Measurements from ENCODE around the gene PCDHGB4.
A peak's percentile ranks its signal among the peaks of the same experiment; 100 is the strongest.
"Not testable (repeated sequence)": the region's sequence is repeated elsewhere in the genome, so short reads cannot be mapped to it uniquely, and the experiment has no call there.

The PCDHGB4 gene

DNA sequence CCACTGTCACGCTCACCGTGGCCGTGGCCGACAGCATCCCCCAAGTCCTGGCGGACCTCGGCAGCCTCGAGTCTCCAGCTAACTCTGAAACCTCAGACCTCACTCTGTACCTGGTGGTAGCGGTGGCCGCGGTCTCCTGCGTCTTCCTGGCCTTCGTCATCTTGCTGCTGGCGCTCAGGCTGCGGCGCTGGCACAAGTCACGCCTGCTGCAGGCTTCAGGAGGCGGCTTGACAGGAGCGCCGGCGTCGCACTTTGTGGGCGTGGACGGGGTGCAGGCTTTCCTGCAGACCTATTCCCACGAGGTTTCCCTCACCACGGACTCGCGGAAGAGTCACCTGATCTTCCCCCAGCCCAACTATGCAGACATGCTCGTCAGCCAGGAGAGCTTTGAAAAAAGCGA, 45.2 kb downstream of the PCDHGB4 start:
- not testable (repeated sequence) for DNase-seq

DNA sequence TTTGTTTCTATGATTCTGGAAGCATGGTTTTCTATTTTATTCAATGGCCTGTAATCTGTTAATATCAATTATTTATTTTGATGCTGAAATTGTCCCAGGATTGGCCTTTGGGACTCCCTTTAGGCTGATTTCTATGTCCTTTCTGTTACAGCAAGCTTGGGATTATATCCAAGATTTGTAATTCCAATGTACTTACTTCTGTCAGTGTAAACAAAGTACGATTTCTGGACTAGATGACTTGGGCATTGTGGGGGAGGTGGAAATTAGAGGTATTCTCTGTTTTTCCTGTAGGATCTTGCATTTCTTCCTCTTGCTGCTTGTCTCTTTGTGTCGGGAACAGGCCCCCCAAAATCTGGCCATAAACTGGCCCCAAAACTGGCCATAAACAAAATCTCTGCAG, 46.5 kb downstream of the PCDHGB4 start:
- peak; percentile 24 for DNase-seq

DNA sequence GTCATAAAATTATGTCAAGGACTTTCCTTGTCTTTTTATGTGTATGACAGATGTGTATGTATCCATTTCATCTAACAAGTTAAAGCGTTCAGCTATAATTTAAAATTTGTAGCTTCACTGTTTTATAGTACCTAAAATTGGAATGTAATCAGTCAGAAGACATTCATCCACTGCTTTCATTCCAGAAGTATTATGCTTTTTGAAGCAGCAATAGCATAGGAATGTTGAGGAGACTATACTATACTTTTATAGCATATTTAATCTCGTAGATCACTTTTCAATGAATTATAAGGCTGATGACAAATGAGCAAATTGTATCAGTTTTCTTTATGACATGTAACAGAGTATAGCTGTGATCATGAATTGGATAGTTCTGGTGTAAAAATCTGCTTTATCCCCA, 49.7 kb downstream of the PCDHGB4 start:
- peak; percentile 39 for DNase-seq

DNA sequence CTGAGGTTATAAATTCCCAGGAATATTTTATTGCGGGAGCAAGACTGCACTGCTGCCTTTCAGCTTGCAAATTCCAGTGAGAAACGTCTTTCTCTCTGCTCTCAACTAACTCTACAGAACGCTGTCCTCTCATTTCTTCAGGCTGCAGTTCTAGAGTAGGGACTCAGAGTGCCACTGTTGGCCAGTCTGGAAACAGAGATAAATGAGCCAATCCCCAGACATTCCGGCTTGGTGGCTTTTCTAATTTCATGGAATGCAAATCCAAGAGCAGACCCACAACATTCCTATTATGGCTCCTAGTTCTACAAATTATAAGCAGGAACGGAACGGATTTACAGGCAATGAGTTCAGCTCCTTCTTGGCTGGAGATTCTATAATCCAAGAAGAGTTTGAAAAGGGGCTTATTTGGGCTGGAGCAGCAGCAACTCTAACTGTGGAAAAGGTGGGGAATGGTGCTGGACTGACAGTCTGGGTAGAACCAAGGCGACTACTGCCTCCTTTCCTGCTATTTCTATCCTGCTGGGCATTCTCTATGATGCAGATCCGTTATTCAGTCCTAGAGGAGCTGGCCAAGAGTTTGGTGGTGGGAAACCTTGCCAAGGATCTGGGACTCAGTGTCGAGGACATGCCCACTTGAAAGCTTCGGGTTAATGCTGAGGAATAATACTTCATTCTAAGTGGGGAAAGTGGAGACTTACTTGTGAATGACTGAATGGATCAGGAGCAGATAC, 52.1 kb downstream of the PCDHGB4 start:
- no peak for DNase-seq
